ENCODE measurements around the gene ELP6.

ELP6 gene

GRCh38 chr3:47513125-47513929 is at the start of gene ELP6:
ELP6 (minus strand) TSS chr3:47513712; CDS start chr3:47513590, 122 bp downstream.
- peak; percentile 98 for DNase-seq

GRCh38 chr3:47556351-47556750 is 42.8 kb upstream of the ELP6 start:
- DNase-seq: no peak

GRCh38 chr3:47554335-47554734 is 40.8 kb upstream of the ELP6 start:
- DNase-seq: no peak

- no peak for DNase-seq
These were observed 39.9 kb upstream of the ELP6 start for GRCh38 chr3:47553407-47553806.

GRCh38 chr3:47542471-47543173 is 29.1 kb upstream of the ELP6 start:
- no peak for DNase-seq

GRCh38 chr3:47541583-47542108 is 28.1 kb upstream of the ELP6 start:
- DNase-seq: no peak

- DNase-seq: no peak
These were observed 26.8 kb upstream of the ELP6 start for GRCh38 chr3:47540281-47540680.

- no peak for DNase-seq
These were observed 23.5 kb upstream of the ELP6 start for GRCh38 chr3:47536967-47537366.

GRCh38 chr3:47536221-47536891 is 22.8 kb upstream of the ELP6 start:
- DNase-seq: no peak

GRCh38 chr3:47533996-47534454 is 20.5 kb upstream of the ELP6 start:
- DNase-seq: no peak

- peak; percentile 46 for DNase-seq
These were observed 20.0 kb upstream of the ELP6 start for GRCh38 chr3:47533481-47533880.

- DNase-seq: no peak
These were observed 14.6 kb upstream of the ELP6 start for GRCh38 chr3:47527952-47528725.

GRCh38 chr3:47525617-47526016 is 12.1 kb upstream of the ELP6 start:
- DNase-seq: no peak

GRCh38 chr3:47523310-47524073 is 10.0 kb upstream of the ELP6 start:
- no peak for DNase-seq

- peak; percentile 87 for DNase-seq
These were observed 8.8 kb upstream of the ELP6 start for GRCh38 chr3:47522082-47522987.

- DNase-seq: no peak
These were observed 7.2 kb upstream of the ELP6 start for GRCh38 chr3:47520756-47521155.

GRCh38 chr3:47517937-47518336 is 4.4 kb upstream of the ELP6 start:
- DNase-seq: no peak

- no peak for DNase-seq
These were observed 2.4 kb upstream of the ELP6 start for GRCh38 chr3:47515864-47516319.

GRCh38 chr3:47515100-47515499 is 1.6 kb upstream of the ELP6 start:
- DNase-seq: no peak

GRCh38 chr3:47512416-47513124 is 942 bp downstream of the ELP6 start:
- peak; percentile 16 for DNase-seq

Data from activated CD4-positive, alpha-beta T cell treated with anti-CD3 and anti-CD28 coated beads, Interleukin-2, amount 50 U/mL, for 16 hours (primary cell).